H1 (cell line): Measurements from ENCODE around the gene CFD.

Experiments used
- TBP ChIP-seq: IDR thresholded peaks from 2 replicates; pipeline ENCODE4 v1.6.1; 2011; ENCODE audit warnings: low read depth, low read length, improper control_type of control experiment
- TF ChIP-seq, protein P1 (sequence below), 3 experiments: IDR thresholded peaks; 1 replicate in 2 of 3; 2 replicates in 1 of 3; pipeline versions ENCODE4 v1.5.1 to v1.6.1; 2011; ENCODE audit warnings: low read length in 3 of 3, mild to moderate bottlenecking in 3 of 3, inconsistent platforms in 2 of 3, low read depth in 1 of 3, moderate library complexity in 1 of 3; ENCODE audit not compliant: insufficient read depth in 1 of 3; ENCODE audit errors: control extremely low read depth in 1 of 3

DNA sequence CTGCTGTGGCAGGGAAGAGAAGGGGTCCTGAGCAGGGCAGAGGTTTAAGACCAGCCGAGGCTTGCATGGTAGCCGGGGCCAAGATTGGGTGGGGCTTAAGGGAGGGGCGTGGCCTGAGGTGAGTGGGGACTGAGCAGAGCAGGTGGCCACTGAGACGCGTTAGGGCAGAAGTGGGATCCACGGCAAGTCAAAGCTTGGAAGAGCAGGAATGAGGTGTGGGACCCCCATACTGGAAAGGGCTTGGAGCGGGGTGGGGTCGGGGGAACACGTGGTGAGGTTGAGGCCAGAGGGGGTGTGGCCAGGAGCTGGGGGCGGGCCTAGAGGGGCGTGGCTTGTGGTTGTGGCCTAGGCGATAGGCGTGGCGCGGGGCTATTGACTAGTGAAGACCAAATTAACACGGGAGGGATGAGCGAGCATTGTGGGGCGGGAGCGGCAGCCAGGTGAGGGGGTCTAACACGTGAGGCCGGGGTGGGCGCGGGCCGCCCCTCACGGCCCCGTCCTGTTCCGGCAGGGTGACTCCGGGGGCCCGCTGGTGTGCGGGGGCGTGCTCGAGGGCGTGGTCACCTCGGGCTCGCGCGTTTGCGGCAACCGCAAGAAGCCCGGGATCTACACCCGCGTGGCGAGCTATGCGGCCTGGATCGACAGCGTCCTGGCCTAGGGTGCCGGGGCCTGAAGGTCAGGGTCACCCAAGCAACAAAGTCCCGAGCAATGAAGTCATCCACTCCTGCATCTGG is 3.3 kb downstream of the CFD start:
- TF ChIP-seq, protein P1, sequence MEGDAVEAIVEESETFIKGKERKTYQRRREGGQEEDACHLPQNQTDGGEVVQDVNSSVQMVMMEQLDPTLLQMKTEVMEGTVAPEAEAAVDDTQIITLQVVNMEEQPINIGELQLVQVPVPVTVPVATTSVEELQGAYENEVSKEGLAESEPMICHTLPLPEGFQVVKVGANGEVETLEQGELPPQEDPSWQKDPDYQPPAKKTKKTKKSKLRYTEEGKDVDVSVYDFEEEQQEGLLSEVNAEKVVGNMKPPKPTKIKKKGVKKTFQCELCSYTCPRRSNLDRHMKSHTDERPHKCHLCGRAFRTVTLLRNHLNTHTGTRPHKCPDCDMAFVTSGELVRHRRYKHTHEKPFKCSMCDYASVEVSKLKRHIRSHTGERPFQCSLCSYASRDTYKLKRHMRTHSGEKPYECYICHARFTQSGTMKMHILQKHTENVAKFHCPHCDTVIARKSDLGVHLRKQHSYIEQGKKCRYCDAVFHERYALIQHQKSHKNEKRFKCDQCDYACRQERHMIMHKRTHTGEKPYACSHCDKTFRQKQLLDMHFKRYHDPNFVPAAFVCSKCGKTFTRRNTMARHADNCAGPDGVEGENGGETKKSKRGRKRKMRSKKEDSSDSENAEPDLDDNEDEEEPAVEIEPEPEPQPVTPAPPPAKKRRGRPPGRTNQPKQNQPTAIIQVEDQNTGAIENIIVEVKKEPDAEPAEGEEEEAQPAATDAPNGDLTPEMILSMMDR (IDR thresholded peaks at IDR 0.05; ENCODE audit: control extremely low read depth in 1 of 3, insufficient read depth in 1 of 3, low read depth in 1 of 3, low read length in 3 of 3), result no peak
- no peak for TF ChIP-seq TBP
